ENCODE measurements around the gene KCNJ16.

GRCh38 chr17:70089513-70090148 lies 14.6 kb downstream of the KCNJ16 start:
- no peak for TF ChIP-seq CTCF (IDR thresholded peaks at IDR 0.05)
- no peak for TF ChIP-seq POLR2AphosphoS5 (IDR thresholded peaks at IDR 0.05)
- no peak for TF ChIP-seq POLR2A (IDR thresholded peaks at IDR 0.05)
- no peak for TF ChIP-seq EP300 (IDR thresholded peaks at IDR 0.05)
